Gastrocnemius medialis (tissue), 4 donors: ENCODE data around the gene HERPUD1. TPM values are rescaled to one million over a fixed set of nuclear protein-coding genes. Genes with fewer than 3 reads are reported as not detected.
A peak's percentile ranks its signal among the peaks of the same experiment; 100 is the strongest.
"Not testable (repeated sequence)": the region's sequence is repeated elsewhere in the genome, so short reads cannot be mapped to it uniquely, and the experiment has no call there.

Experiments
- ATAC-seq, 2 donors: fragments of 150-250 bp; one replicate each; pipeline ENCODE4 v1.9.1; 2016
- DNase-seq, 2 donors: peaks; one replicate each; pipeline ENCODE4 v3.0.0-alpha.2; 2019
- H3K27ac ChIP-seq, 4 donors: fragments of 200-600 bp; sonication (generic); 1 replicate in 1 of 4; 2 replicates in 3 of 4; pipeline ENCODE4 v1.5.1; 2016 to 2018; ENCODE audit warnings: mild to moderate bottlenecking in 2 of 4, moderate library complexity in 1 of 4
- H3K27me3 ChIP-seq, 3 donors: fragments of 200-600 bp; sonication (generic) in 2 of 3; 1 replicate in 1 of 3; 2 replicates in 2 of 3; pipeline versions ENCODE4 v1.5.1 to v1.6.0; 2016 to 2019; ENCODE audit warnings: mild to moderate bottlenecking in 1 of 3, moderate library complexity in 1 of 3
- H3K36me3 ChIP-seq, 2 donors: fragments of 200-600 bp; sonication (generic) in 1 of 2; one replicate each; pipeline ENCODE4 v1.5.1; 2017 to 2018
- H3K4me1 ChIP-seq, 2 donors: fragments of 200-600 bp; sonication (generic) in 1 of 2; one replicate each; pipeline ENCODE4 v1.5.1; 2016 to 2017; ENCODE audit warnings: mild to moderate bottlenecking in 2 of 2
- H3K4me3 ChIP-seq, 4 donors: fragments of 200-600 bp; sonication (generic) in 3 of 4; 1 replicate in 1 of 4; 2 replicates in 3 of 4; pipeline ENCODE4 v1.5.1; 2016 to 2019; ENCODE audit warnings: mild to moderate bottlenecking in 2 of 4
- H3K9me3 ChIP-seq, 3 donors: fragments of 200-600 bp; sonication (generic) in 2 of 3; 1 replicate in 1 of 3; 2 replicates in 2 of 3; pipeline ENCODE4 v1.5.1; 2016 to 2019
- POLR2A ChIP-seq, 2 donors: fragments of 450-650 bp; IDR thresholded peaks; one replicate each; pipeline ENCODE4 v1.6.1; 2017; ENCODE audit warnings: antibody characterized with exemption in 2 of 2, mild to moderate bottlenecking in 2 of 2, moderate library complexity in 2 of 2
- in situ Hi-C, 4 donors: fragments of 200-750 bp; cut with MboI; loops; one replicate each; pipeline versions ENCODE4 v1.15.0 to v1.8.0; 2017; ENCODE audit warnings: low sequenced_read_pairs in 4 of 4
- intact Hi-C: fragments of 100-400 bp; cut with DNase I; formaldehyde crosslinking; loops from one replicate; pipeline ENCODE4 v1.15.1; 2023; ENCODE audit warnings: low total_unique reads
- microRNA-seq, 2 donors: library from miRNA; unstranded; fragments of <30 nt; microRNA quantifications; one replicate each; pipeline ENCODE4, GENCODE V29; 2016; ENCODE audit warnings: borderline replicate concordance in 2 of 2
- total RNA-seq, 4 donors: library from RNA; depleted of rRNA; stranded (reverse); fragments of >200 nt; gene quantifications; one replicate each; pipeline versions ENCODE4 v1.1.0 to v1.2.3, GENCODE V29; 2016
- TF ChIP-seq, protein P1 (sequence below), 5 experiments: fragments of 450-650 bp in 3 of 5; fragments of 200-600 bp in 2 of 5; sonication (generic) in 2 of 5; IDR thresholded peaks in 4 of 5; conservative IDR thresholded peaks in 1 of 5; 1 replicate in 4 of 5; 2 replicates in 1 of 5; pipeline ENCODE4 v1.5.1; 2016 to 2019; ENCODE audit warnings: antibody characterized with exemption in 5 of 5, mild to moderate bottlenecking in 3 of 5, moderate library complexity in 3 of 5

HERPUD1 gene
- total RNA-seq, 4 donors from 2014 or later = 110 to 281 (median 125) TPM

GRCh38 chr16:56990407-56991286 is 58.7 kb downstream of the HERPUD1 start:
- DNase-seq (no peak), ATAC-seq (no peak)
- H3K9me3 ChIP-seq = no peaks in the 10 kb centered on the region
- intact Hi-C loops (no loop called here), in situ Hi-C loops (no loop called here)
- no peaks in the 10 kb centered on the region for H3K27me3 ChIP-seq
- H3K27ac ChIP-seq = peak overlapping the region; percentile 78 to 86 (median 81)
- no peaks in the 10 kb centered on the region for H3K36me3 ChIP-seq
- H3K4me3 ChIP-seq = peak overlapping the region; percentile 78 to 92 (median 82)
- TF ChIP-seq POLR2A (IDR thresholded peaks at IDR 0.05) = no peak
- TF ChIP-seq, protein P1, sequence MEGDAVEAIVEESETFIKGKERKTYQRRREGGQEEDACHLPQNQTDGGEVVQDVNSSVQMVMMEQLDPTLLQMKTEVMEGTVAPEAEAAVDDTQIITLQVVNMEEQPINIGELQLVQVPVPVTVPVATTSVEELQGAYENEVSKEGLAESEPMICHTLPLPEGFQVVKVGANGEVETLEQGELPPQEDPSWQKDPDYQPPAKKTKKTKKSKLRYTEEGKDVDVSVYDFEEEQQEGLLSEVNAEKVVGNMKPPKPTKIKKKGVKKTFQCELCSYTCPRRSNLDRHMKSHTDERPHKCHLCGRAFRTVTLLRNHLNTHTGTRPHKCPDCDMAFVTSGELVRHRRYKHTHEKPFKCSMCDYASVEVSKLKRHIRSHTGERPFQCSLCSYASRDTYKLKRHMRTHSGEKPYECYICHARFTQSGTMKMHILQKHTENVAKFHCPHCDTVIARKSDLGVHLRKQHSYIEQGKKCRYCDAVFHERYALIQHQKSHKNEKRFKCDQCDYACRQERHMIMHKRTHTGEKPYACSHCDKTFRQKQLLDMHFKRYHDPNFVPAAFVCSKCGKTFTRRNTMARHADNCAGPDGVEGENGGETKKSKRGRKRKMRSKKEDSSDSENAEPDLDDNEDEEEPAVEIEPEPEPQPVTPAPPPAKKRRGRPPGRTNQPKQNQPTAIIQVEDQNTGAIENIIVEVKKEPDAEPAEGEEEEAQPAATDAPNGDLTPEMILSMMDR (IDR thresholded peaks at IDR 0.05 in 4 of 5, conservative IDR thresholded peaks at IDR 0.05 in 1 of 5) = no peak
- H3K4me1 ChIP-seq = peaks cover 12 to 16% of the 10 kb centered on the region in 2 donors

- H3K27me3 ChIP-seq, in situ Hi-C loops, DNase-seq, H3K9me3 ChIP-seq, ATAC-seq, H3K36me3 ChIP-seq, intact Hi-C loops: not testable (repeated sequence)
- Histone ChIP-seq H3K4me1 (peaks cover 9 to 16% of the 10 kb centered on the region in 2 donors), H3K27ac (peak overlapping the region; percentile 59 to 86 (median 80)), H3K4me3 (peak overlapping the region in 1 of 4 donors; percentile 26)
These were observed 60.5 kb downstream of the HERPUD1 start for GRCh38 chr16:56992431-56992830.

GRCh38 chr16:56993204-56993603 is 61.3 kb downstream of the HERPUD1 start:
- H3K36me3 ChIP-seq = no peaks in the 10 kb centered on the region
- no peak overlapping the region for H3K4me3 ChIP-seq
- in situ Hi-C loops (no loop called here), intact Hi-C loops (no loop called here)
- TF ChIP-seq, protein P1 (IDR thresholded peaks at IDR 0.05 in 4 of 5, conservative IDR thresholded peaks at IDR 0.05 in 1 of 5) = no peak
- no peak for TF ChIP-seq POLR2A (IDR thresholded peaks at IDR 0.05)
- no peak for DNase-seq
- no peaks in the 10 kb centered on the region for H3K9me3 ChIP-seq
- ATAC-seq = no peak
- H3K27me3 ChIP-seq = no peaks in the 10 kb centered on the region
- peaks cover 9 to 16% of the 10 kb centered on the region in 2 donors for H3K4me1 ChIP-seq
- peak overlapping the region in 1 of 4 donors; percentile 8 for H3K27ac ChIP-seq

DNA sequence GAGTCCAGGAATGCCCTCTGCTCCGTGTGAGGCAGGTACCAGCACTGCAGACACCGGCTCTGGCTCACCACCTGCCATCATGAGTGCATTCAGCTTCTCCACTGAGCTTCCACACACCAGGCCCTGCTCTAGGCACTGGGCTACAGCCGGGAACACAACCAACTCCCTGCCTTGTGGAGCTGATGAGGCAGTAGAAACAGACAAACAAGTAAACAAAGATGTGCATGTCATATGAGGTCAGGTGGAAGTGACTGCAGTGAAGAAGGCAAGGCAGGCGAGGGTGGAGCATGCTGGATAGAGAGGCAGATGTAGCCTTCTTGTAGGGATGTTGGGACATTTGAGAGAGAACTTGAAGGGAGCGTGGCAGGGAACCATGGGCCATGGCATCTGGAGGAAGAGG is 62.4 kb downstream of the HERPUD1 start:
- no peak overlapping the region for H3K4me3 ChIP-seq
- no peak for DNase-seq
- H3K4me1 ChIP-seq = peaks cover 9 to 11% of the 10 kb centered on the region in 2 donors
- ATAC-seq = no peak
- H3K9me3 ChIP-seq = no peaks in the 10 kb centered on the region
- TF ChIP-seq POLR2A (IDR thresholded peaks at IDR 0.05) = no peak
- TF ChIP-seq, protein P1 (IDR thresholded peaks at IDR 0.05 in 4 of 5, conservative IDR thresholded peaks at IDR 0.05 in 1 of 5) = no peak
- no peaks in the 10 kb centered on the region for H3K36me3 ChIP-seq
- in situ Hi-C loops = no loop called here
- intact Hi-C loops = no loop called here
- peak overlapping the region in 2 of 4 donors; percentile 7 to 23 for H3K27ac ChIP-seq
- no peaks in the 10 kb centered on the region for H3K27me3 ChIP-seq

Small RNAs within 50 kb of the gene (microRNA-seq; reads per million reads assigned to microRNA genes)
- 0 reads per million in 2 donors for gene MIR6863

Other genes starting within 250 kb of the HERPUD1 start
- gene MT1X, start 249.7 kb upstream of the HERPUD1 start, total RNA-seq = over 10,000 TPM in 1 of 4 donors, 1,000 to 10,000 TPM in 3; 3,871 to 10,589 (median 6,239) TPM
- 10 to 100 TPM; 12.9 to 30.7 (median 23.0) TPM for gene NUP93, start 202.0 kb upstream of the HERPUD1 start, total RNA-seq
- not detected for gene SLC12A3, start 66.9 kb upstream of the HERPUD1 start, total RNA-seq
- gene CETP, start 29.8 kb downstream of the HERPUD1 start, total RNA-seq = not detected
- 1 to 10 TPM; 2.5 to 9.4 (median 5.1) TPM for gene NLRC5, start 57.4 kb downstream of the HERPUD1 start, total RNA-seq
- 10 to 100 TPM; 11.7 to 20.0 (median 17.2) TPM for gene CPNE2, start 160.4 kb downstream of the HERPUD1 start, total RNA-seq